HG02588 (cell line): ENCODE measurements around the gene ZNF525.
"Not testable (repeated sequence)": the region's sequence is repeated elsewhere in the genome, so short reads cannot be mapped to it uniquely, and the experiment has no call there.

ENCODE experiments used
- ATAC-seq: cut with Tn5 transposase; IDR thresholded peaks from one replicate; pipeline ENCODE4 v1.9.1; 2021; ENCODE audit warnings: mild to moderate bottlenecking, moderate library complexity; ENCODE audit not compliant: unreplicated experiment

Gene ZNF525

DNA sequence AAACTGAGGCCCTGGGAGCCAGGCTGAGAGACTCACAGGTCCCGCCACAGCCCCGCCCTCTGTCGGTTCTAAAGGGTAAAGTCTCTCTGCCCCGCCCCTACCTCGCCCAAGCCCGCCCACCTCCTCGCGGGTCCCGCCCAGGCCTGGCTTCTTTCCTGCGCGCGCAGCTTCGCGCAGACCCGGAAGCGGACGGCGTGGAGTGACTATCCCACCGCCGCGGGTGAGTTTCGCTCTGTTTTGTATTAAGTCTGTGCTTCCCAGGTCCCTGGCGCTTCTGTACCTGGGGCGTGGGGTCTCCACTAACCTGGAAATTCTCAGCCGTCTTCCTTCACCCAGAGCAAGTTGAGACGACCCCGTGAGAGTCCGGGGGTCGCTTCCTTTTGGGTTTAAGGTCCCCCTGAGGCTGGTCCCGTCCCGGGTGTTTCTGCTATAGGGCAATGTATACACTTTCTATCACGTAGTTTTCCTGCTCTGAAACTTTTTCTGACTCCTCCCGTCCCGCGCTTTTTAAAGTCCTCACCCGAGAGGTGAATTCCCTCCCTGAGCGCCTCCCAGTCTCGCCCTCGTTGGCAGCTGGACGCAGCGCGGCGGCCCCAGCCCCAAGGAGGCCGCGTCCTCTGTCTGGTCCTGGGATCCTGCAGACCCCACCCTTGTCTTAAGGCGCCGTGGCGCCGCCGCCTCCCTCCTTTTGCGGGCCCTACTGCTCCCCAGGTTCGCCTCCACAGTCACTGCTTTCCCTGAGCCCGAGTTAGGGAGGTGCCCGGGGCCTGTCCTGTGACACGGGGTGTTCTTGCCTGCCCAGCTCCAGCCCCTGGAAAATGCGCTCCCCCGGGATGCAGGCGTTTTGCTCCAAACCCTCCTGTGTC, 29.7 kb downstream of the ZNF525 start, which contains the start of gene ZNF765:
Gene ZNF765, plus strand, starts transcription at position 176 of the 866 bp plus-strand sequence. CDS start 2,867 bp downstream, outside the sequence.
- ATAC-seq, result peak; percentile 87

- not testable (repeated sequence) for ATAC-seq
Observed at GRCh38 chr19:53395840-53396524, 30.5 kb downstream of the ZNF525 start.

- ATAC-seq, result no peak
Observed at GRCh38 chr19:53396525-53396868, 31.0 kb downstream of the ZNF525 start.

DNA sequence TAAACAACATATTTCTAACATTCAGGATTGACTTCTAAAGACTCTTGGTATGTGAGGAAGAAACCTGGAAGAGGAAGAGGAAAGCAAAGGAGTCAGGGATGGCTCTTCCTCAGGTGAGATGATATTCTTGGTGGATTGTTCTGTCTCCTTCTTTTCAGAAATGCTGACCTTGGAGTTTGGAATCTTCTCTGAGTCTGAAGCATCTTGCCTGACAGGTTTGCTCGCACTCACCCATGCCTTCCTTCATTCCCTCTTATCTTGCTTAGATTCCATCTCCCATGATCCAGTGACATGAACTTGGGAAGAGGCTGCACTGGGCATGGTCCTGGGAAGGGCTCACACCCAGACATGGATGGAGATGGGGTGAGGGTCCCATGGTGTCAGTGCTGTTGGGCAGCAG, 32.4 kb downstream of the ZNF525 start:
- ATAC-seq, result not testable (repeated sequence)

DNA sequence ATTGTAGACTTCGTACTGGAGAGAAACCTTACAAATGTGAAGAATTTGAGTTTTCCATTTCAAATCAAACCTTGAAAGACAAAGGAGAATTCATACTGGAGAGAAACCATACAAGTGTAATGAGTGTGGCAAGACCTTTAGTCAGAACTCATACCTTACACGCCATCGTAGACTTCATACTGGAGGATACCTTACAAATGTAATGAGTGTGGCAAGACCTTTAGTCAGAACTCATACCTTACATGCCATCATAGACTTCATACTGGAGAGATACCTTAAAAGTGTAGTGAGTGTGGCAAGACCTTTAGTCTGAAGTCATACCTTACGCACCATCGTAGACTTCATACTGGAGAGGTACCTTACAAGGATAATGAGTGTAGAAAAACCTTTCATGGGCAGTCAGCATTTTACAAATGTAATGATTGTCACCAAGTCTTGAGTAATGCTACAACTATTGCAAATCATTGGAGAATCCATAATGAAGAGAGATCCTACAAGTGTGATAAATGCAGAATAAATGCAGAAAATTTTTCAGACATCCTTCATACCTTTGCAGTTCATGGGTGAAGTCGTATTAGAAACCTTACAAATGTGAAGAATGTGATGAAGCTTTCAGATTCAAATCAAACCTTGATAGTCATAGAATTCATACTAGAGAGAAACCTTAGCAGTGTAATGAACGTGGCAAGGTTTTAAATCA, 44.1 kb downstream of the ZNF525 start:
- no peak for ATAC-seq

- not testable (repeated sequence) for ATAC-seq
Observed at GRCh38 chr19:53420520-53421315, 55.2 kb downstream of the ZNF525 start.

DNA sequence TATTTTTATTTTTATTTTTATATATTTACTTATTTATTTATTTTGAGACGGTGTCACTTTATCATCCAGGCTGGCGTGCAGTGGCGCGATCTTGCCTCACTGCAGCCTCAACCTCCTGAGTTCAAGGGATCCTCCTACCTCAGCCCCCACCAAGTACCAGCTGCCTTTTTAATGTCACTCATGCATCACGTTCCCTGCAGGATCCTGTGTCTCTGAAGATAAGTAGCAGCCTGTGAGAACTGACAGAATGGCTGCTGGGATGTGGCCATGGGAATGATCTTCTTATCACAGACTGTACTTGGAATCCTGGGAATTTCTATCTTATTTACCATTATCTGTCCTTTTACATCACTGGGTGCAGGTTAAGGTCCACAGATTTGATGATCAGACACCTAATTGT, 57.0 kb downstream of the ZNF525 start:
- no peak for ATAC-seq

GRCh38 chr19:53423074-53423473, 57.6 kb downstream of the ZNF525 start:
- ATAC-seq, result not testable (repeated sequence)

GRCh38 chr19:53423680-53424079, 58.2 kb downstream of the ZNF525 start:
- ATAC-seq, result not testable (repeated sequence)

- ATAC-seq, result no peak
Observed at GRCh38 chr19:53424968-53425597, 59.6 kb downstream of the ZNF525 start.

DNA sequence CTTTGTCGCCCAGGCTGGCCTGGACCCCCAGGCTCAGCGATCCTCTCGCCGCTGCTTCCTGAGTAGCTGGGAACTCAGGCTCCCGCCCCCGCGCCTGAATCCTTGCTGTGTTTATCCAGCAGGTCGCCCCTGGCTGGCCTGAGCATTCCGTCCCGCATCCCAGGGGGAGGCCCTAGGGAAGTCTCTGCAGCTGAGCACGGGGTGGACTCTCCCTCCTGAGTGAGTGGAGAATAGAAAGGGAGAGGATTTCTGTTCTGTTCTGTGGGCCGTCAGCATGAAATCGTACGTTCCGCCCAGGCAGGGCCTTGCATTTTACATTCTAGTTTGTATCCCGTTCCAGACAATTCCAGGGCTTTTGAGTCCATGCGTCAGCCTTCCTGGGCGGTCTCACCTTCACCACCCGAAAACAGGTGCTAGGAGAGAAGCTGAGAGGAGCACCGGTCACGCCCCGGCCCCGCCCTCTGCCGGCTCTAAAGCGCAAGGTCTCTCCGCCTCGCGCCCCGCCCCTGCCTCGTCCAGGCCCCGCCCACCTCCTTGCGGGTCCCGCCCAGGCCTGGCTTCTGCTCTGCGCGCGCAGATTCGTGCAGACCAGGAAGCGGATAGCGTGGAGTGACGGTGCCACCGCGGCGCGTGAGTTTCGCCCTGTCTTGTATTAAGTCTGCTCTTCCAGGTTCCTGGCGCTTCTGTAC, 66.0 kb downstream of the ZNF525 start, which contains the start of gene ZNF761:
Gene ZNF761, plus strand, starts transcription at position 586 of the 689 bp plus-strand sequence. CDS start 15,285 bp downstream, outside the sequence.
- peak; percentile 92 for ATAC-seq

DNA sequence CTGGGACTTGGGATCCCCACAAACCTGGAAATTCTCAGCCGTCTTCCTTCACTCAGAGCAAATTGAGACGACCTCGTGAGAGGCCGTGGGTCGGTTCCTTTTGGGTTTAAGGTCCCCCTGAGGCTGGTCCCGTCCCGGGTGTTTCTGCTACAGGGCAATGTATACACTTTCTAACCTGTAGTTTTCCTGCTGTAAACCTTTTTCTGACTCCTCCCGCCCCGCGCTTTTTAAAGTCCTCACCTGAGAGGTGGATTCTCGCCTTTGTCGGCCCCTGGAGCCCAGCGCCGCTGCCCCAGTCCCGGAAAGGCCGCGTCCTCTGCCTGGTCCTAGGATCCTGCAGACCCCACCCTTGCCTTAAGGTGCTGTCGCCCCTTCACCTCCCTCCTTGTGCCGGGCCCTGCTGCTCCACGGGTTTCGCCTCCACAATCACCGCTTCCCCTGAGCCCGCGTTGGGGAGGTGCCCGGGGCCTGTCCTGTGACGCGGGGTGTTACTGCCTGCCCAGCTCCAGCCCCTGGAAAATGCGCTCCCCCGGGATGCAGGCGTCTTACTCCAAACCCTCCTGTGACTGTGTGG, 66.7 kb downstream of the ZNF525 start:
- ATAC-seq, result peak; percentile 18
